ENCODE results near the gene KANK4. TPM values are rescaled to one million over a fixed set of nuclear protein-coding genes. Genes with fewer than 3 reads are reported as not detected.

KANK4 gene
- not detected for polyA plus RNA-seq

- H3K27ac Mint-ChIP-seq: no peak within 1 kb of the TSS
Observed at GRCh38 chr1:62318756-62319544, at the start of gene KANK4. TSS of gene KANK4 (minus strand) at chr1:62319434. CDS start at chr1:62281564, 37,870 bp downstream.

GRCh38 chr1:62368989-62369388, 49.8 kb upstream of the KANK4 start:
- Mint-ChIP-seq H3K27ac (no peak overlapping the region), H3K4me1 (no peaks in the 10 kb centered on the region), H3K27me3 (ENCODE audit: low read depth in 3 of 3) (peaks cover 0 to 4% (median 0%) of the 10 kb centered on the region in 3 donors), H3K4me3 (no peak overlapping the region), H3K36me3 (no peaks in the 10 kb centered on the region), H3K9me3 (peaks cover 0 to 1% (median 0%) of the 10 kb centered on the region in 6 donors)
- no peak for DNase-seq

More at GRCh38 chr1:62318756-62319544, at the start of gene KANK4:
- DNase-seq: no peak
- Mint-ChIP-seq H3K4me1 (no peaks in the 10 kb centered on the region), H3K27me3 (ENCODE audit: low read depth in 3 of 3) (peaks cover 0 to 19% (median 2%) of the 10 kb centered on the region in 3 donors), H3K36me3 (no peaks in the 10 kb centered on the region), H3K9me3 (no peaks in the 10 kb centered on the region), H3K4me3 (no peak within 1 kb of the TSS)

GRCh38 chr1:62367005-62367557, 47.8 kb upstream of the KANK4 start:
- no peak overlapping the region for H3K4me3 Mint-ChIP-seq
- no peaks in the 10 kb centered on the region for H3K36me3 Mint-ChIP-seq
- H3K27ac Mint-ChIP-seq: no peak overlapping the region
- peaks cover 0 to 1% (median 0%) of the 10 kb centered on the region in 6 donors for H3K9me3 Mint-ChIP-seq
- no peak for DNase-seq
- no peaks in the 10 kb centered on the region for H3K4me1 Mint-ChIP-seq
- peaks cover 0 to 5% (median 2%) of the 10 kb centered on the region in 3 donors for H3K27me3 Mint-ChIP-seq (ENCODE audit: low read depth in 3 of 3)

GRCh38 chr1:62364721-62365120, 45.5 kb upstream of the KANK4 start:
- Mint-ChIP-seq H3K9me3 (peaks cover 0 to 1% (median 0%) of the 10 kb centered on the region in 6 donors), H3K27ac (no peak overlapping the region)

GRCh38 chr1:62362926-62363325, 43.7 kb upstream of the KANK4 start:
- Mint-ChIP-seq H3K9me3 (peaks cover 0 to 1% (median 0%) of the 10 kb centered on the region in 6 donors), H3K4me1 (no peaks in the 10 kb centered on the region), H3K27me3 (ENCODE audit: low read depth in 3 of 3) (peaks cover 0 to 3% (median 2%) of the 10 kb centered on the region in 3 donors), H3K4me3 (no peak overlapping the region), H3K27ac (no peak overlapping the region), H3K36me3 (no peaks in the 10 kb centered on the region)
- DNase-seq: no peak

More at GRCh38 chr1:62364721-62365120, 45.5 kb upstream of the KANK4 start:
- no peak overlapping the region for H3K4me3 Mint-ChIP-seq
- no peak for DNase-seq
- H3K27me3 Mint-ChIP-seq (ENCODE audit: low read depth in 3 of 3): peaks cover 0 to 5% (median 2%) of the 10 kb centered on the region in 3 donors
- H3K36me3 Mint-ChIP-seq: no peaks in the 10 kb centered on the region
- no peaks in the 10 kb centered on the region for H3K4me1 Mint-ChIP-seq

GRCh38 chr1:62362061-62362917, 43.1 kb upstream of the KANK4 start:
- Mint-ChIP-seq H3K4me1 (no peaks in the 10 kb centered on the region), H3K27me3 (ENCODE audit: low read depth in 3 of 3) (peaks cover 0 to 3% (median 2%) of the 10 kb centered on the region in 3 donors)

GRCh38 chr1:62361431-62361830, 42.2 kb upstream of the KANK4 start:
- DNase-seq: no peak
- Mint-ChIP-seq H3K4me1 (no peaks in the 10 kb centered on the region), H3K36me3 (no peaks in the 10 kb centered on the region), H3K27ac (no peak overlapping the region), H3K9me3 (peaks cover 0 to 1% (median 0%) of the 10 kb centered on the region in 6 donors), H3K4me3 (no peak overlapping the region), H3K27me3 (ENCODE audit: low read depth in 3 of 3) (peaks cover 0 to 3% (median 2%) of the 10 kb centered on the region in 3 donors)

More at GRCh38 chr1:62362061-62362917, 43.1 kb upstream of the KANK4 start:
- Mint-ChIP-seq H3K9me3 (peaks cover 0 to 1% (median 0%) of the 10 kb centered on the region in 6 donors), H3K27ac (no peak overlapping the region), H3K4me3 (no peak overlapping the region), H3K36me3 (no peaks in the 10 kb centered on the region)
- DNase-seq: no peak

GRCh38 chr1:62358665-62359373, 39.6 kb upstream of the KANK4 start:
- Mint-ChIP-seq H3K4me1 (no peaks in the 10 kb centered on the region), H3K27ac (no peak overlapping the region), H3K9me3 (no peaks in the 10 kb centered on the region), H3K4me3 (no peak overlapping the region), H3K36me3 (no peaks in the 10 kb centered on the region), H3K27me3 (ENCODE audit: low read depth in 3 of 3) (peaks cover 0 to 2% (median 2%) of the 10 kb centered on the region in 3 donors)
- no peak for DNase-seq

- H3K27me3 Mint-ChIP-seq (ENCODE audit: low read depth in 3 of 3): peaks cover 0 to 2% (median 0%) of the 10 kb centered on the region in 3 donors
- no peaks in the 10 kb centered on the region for H3K9me3 Mint-ChIP-seq
- no peak for DNase-seq
- no peak overlapping the region for H3K4me3 Mint-ChIP-seq
- no peaks in the 10 kb centered on the region for H3K4me1 Mint-ChIP-seq
- H3K36me3 Mint-ChIP-seq: no peaks in the 10 kb centered on the region
- H3K27ac Mint-ChIP-seq: no peak overlapping the region
Observed at GRCh38 chr1:62357916-62358315, 38.7 kb upstream of the KANK4 start.

GRCh38 chr1:62356257-62356835, 37.1 kb upstream of the KANK4 start:
- Mint-ChIP-seq H3K4me1 (no peaks in the 10 kb centered on the region), H3K36me3 (no peaks in the 10 kb centered on the region), H3K27me3 (ENCODE audit: low read depth in 3 of 3) (peaks cover 0 to 2% (median 1%) of the 10 kb centered on the region in 3 donors), H3K27ac (no peak overlapping the region), H3K9me3 (no peaks in the 10 kb centered on the region), H3K4me3 (no peak overlapping the region)
- DNase-seq: no peak

- no peak for DNase-seq
- Mint-ChIP-seq H3K4me3 (no peak overlapping the region), H3K4me1 (no peaks in the 10 kb centered on the region), H3K36me3 (no peaks in the 10 kb centered on the region), H3K9me3 (no peaks in the 10 kb centered on the region), H3K27ac (peak overlapping the region in 1 of 6 donors; percentile 73), H3K27me3 (ENCODE audit: low read depth in 3 of 3) (peaks cover 0 to 2% (median 1%) of the 10 kb centered on the region in 3 donors)
Observed at GRCh38 chr1:62355095-62355494, 35.9 kb upstream of the KANK4 start.

GRCh38 chr1:62353853-62354252, 34.6 kb upstream of the KANK4 start:
- Mint-ChIP-seq H3K9me3 (no peaks in the 10 kb centered on the region), H3K4me3 (no peak overlapping the region), H3K36me3 (no peaks in the 10 kb centered on the region), H3K27me3 (ENCODE audit: low read depth in 3 of 3) (peaks cover 0 to 2% (median 1%) of the 10 kb centered on the region in 3 donors), H3K4me1 (no peaks in the 10 kb centered on the region), H3K27ac (no peak overlapping the region)
- no peak for DNase-seq

- Mint-ChIP-seq H3K27ac (no peak overlapping the region), H3K36me3 (no peaks in the 10 kb centered on the region), H3K4me3 (no peak overlapping the region), H3K27me3 (ENCODE audit: low read depth in 3 of 3) (peaks cover 1 to 2% (median 2%) of the 10 kb centered on the region in 3 donors), H3K4me1 (no peaks in the 10 kb centered on the region), H3K9me3 (no peaks in the 10 kb centered on the region)
- no peak for DNase-seq
Observed at GRCh38 chr1:62352387-62352786, 33.2 kb upstream of the KANK4 start.

All from immature natural killer cell (primary cell).